ENCODE results near the gene KMT2E. TPM values are rescaled to one million over a fixed set of nuclear protein-coding genes. Genes with fewer than 3 reads are reported as not detected.

Gene KMT2E, protein sequence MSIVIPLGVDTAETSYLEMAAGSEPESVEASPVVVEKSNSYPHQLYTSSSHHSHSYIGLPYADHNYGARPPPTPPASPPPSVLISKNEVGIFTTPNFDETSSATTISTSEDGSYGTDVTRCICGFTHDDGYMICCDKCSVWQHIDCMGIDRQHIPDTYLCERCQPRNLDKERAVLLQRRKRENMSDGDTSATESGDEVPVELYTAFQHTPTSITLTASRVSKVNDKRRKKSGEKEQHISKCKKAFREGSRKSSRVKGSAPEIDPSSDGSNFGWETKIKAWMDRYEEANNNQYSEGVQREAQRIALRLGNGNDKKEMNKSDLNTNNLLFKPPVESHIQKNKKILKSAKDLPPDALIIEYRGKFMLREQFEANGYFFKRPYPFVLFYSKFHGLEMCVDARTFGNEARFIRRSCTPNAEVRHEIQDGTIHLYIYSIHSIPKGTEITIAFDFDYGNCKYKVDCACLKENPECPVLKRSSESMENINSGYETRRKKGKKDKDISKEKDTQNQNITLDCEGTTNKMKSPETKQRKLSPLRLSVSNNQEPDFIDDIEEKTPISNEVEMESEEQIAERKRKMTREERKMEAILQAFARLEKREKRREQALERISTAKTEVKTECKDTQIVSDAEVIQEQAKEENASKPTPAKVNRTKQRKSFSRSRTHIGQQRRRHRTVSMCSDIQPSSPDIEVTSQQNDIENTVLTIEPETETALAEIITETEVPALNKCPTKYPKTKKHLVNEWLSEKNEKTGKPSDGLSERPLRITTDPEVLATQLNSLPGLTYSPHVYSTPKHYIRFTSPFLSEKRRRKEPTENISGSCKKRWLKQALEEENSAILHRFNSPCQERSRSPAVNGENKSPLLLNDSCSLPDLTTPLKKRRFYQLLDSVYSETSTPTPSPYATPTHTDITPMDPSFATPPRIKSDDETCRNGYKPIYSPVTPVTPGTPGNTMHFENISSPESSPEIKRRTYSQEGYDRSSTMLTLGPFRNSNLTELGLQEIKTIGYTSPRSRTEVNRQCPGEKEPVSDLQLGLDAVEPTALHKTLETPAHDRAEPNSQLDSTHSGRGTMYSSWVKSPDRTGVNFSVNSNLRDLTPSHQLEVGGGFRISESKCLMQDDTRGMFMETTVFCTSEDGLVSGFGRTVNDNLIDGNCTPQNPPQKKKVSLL (N-terminal part only)
- 73.6 and 111 TPM in 2 replicates for total RNA-seq (ENCODE audit: low replicate concordance)

DNA sequence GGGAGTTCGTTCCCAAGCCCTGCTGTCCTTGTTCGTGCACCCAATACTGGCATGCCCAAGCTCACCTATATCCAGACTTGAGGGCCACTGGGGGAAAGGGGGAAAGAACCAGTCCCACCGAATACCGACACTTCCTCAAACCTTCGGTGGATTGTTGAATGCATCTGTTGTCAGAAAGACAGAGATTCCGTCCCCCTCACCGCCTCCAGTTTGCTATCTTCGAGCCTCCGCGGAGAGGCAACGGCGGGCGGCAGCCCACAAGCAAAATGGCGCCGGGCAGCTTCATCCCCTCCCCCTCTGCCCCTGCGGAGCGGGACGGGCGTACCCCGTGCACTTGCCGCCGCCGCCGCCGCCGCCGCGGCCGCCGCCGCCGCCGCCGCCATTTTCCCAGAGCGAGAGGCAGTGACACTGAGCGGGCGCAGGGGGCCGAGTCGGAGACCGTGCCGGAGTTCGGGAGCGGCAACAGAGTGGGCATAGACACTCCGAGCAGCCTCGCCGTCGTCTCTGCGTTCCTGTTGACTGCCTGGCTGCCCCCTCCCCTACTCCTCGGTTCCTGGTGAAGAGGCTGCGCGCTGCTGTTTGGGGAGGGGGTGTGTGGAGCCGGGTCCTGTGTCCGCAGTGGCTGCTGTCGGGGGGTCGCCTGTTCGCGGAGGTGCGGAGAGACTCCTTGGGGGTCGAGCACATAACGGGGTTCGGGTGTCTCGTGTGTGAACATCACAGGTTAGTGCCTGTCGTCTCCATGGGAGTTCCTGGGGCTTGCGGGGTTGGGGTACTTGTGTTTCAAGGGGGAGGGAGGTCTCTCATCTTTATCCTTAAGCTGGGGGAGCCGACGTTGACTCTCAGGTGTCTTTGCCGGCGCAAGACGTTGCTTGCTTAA, at the start of gene KMT2E:
TSS of gene KMT2E (plus strand) at position 390 of the 877 bp plus-strand sequence. CDS start 26,748 bp downstream, outside the sequence.

Data from smooth muscle cell of the coronary artery (primary cell).